DMS 273 (cell line): ENCODE data around the gene SSH2.
"Not testable (repeated sequence)": the region's sequence is repeated elsewhere in the genome, so short reads cannot be mapped to it uniquely, and the experiment has no call there.

Experiments
- DNase-seq: peaks from one replicate; lab custom pipeline; 2025; ENCODE audit not compliant: unreplicated experiment; lab: John Stamatoyannopoulos, UW

The SSH2 gene

DNA sequence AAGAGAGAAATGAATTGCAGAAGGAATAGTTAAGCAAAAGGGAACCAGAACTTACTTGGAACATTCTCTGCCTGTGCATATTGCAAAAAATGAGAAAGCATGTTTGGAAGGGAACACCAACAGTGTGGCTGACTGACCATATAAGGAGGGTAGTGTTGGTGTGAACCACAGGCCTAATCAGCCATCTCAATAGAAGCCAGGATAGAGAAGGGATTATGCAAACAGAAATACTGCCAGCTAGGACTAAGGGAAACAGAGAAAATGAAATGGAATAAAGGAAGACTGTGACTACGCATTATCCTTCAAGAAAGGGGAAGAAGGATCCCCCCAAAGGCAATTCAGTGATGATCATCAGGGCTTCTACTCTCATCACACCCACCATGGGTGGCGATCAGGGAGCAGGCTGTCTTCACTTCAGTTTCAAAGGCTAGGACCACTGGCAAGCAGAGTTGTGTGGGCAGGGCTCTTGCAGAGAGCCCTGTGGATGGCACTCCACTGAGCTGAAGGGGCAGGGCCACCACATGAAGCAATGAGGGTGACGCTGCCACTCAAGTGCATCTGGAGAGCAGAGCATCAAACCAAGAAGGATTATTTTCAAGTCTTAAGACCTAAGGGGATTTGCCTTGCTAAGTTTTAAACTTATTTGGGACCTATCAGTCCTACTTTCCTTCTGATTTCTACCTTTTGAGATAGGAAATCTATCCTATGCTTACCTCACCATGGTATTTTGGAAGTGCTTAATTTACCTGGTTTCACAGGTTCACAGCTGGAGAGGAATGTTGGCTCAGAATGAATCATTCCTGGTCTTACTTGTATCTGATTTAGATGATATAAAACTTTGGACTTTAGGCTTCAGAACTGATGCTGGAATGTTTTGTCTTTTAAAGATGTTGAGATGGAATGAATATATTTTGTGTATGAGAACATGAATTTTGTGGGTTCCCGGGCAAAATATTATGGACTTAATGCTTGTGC is 140.5 kb downstream of the SSH2 start:
- no peak for DNase-seq

DNA sequence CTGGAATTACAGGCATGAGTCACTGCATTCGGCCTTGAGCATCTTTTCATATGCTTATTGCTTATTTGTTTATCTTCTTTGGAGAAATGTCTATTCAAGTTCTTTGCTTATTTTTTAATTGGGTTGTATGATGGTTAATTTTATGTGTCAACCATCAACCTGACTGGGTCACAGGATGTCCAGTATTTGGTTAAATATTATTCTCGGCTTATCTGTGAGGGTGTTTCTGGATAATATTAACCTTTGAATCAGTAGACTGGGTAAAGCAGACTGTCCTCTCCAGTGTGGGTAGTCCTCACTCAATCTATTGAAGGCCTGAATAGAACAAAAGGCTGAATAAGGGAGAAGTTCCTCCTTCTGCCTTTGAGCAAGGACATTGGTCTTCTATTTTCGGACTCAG is 142.0 kb downstream of the SSH2 start:
- no peak for DNase-seq

DNA sequence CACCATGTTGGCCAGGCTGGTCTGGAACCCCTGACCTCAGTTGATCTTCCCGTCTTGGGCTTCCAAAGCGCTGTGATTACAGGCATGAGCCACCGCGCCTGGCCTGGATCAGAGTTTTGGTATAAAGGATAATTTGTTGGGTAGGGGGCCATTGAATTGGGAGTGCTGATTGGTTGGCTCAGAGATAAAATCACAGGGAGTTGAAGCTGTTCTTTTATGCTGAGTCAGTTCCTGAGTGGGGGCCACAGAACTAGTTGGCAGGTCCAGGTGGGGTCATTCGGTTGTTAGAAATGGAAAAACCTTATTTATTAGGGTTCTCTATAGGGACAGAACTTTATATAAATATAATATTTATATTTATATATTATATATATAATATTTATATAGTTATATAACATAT is 147.1 kb downstream of the SSH2 start:
- DNase-seq, result no peak

DNA sequence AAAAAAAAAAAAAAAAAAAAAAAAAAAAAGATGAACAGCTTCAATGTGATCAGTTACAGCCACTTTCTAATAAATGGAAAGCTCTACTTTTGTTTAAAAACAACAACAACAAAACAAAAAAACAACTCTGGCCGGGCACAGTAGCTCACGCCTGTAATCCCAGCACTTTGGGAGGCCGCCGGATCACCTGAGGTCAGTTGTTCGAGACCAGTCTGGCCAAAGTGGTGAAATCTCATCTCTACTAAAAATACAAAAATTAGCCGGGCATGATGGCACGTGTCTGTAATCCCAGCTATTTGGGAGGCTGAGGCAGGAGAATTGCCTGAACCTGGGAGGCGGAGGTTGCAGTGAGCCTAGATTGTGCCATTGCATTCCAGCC is 150.2 kb downstream of the SSH2 start:
- DNase-seq, result not testable (repeated sequence)

DNA sequence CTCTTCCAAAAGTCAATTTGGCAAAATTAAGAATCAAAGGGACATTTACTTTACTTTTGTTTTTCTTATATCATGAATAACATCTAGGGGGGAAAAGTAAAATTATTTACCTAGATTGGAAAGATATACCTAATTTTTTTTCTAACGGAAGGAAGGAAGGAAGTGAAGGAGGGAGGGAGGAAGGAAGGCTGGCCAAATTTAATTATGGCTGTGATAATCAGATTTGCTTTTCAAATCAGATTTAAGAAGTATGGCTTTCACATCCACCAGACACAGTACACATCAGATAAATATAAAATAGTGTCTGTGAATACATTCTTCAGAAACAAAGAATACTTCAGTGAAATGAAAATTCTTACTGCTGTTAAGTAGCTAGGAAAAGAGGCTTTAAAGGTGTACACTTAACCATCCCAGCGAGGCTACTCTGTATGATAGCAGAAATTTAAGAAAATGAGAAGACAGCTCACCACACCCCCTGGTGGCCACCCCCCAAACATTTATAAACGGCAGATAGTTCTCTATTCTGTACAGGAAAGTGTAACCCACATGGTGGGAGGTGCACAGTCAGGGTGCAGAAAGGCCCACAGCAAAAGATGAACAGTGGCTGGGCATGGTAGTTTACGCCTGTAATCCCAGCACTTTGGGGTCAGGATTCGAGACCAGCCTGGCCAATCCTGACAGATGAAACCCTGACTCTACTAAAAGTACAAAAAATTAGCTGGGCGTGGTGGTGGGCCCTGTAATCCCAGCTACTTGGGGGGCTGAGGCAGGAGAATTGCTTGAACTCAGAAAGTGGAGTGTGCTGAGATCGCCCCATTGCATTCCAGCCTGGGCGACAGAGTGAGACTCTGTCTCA is 150.8 kb downstream of the SSH2 start:
- DNase-seq, result peak; percentile 85

DNA sequence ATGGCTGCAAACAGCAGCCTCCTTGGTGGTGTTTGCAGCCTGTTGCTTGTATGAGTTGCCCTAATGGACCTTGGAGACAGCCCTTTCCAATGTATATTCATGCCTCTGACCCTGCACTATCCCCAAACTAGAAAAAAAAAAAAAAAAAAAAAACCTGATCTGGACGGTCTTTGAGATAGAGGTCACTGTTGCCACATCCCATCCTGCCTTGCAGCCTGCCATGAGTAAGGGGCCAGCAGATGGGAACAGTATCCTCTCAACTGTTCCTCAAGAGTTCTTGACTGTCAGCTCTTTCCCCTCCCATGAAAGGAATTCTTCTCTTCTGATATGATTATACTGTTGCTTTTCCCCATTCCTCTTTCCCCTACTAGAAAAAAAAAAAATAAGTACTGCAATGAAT is 152.4 kb downstream of the SSH2 start:
- DNase-seq, result no peak

DNA sequence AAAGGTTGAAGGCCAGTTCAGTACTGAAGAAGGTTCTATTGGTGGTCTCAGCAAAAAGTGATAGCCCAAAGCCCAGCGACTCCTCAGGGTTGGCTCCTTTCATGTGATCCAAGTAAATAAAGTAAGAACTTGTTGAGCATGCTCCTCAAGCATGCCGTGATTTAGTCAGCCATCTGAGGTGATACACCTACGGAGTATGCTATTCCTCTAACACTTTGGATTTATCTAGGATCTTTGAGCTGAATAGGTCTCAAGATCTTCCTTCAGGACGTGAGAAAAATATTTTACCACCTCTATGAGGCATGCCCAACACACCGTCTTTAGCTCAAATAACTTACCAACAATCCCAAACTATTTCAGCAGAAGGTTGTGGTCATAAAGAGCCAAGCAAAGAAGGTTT is 154.0 kb downstream of the SSH2 start:
- no peak for DNase-seq

DNA sequence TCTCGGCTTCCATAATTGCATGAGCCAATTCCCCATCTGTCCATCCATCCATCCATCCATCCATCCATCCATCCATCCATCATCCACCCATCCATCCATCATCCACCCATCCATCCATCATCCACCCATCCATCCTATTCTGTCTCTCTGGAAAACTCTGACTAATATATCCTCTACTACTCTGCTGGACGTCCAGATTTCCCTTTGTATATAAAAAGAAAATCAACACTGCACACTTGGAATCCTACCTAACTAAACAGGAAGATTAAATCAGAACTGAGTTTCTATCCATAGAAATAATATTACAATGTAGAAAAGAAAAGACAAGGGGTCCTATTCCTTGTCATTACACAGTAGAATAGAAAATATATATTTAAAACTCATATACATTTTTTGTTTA is 157.0 kb downstream of the SSH2 start:
- no peak for DNase-seq

DNA sequence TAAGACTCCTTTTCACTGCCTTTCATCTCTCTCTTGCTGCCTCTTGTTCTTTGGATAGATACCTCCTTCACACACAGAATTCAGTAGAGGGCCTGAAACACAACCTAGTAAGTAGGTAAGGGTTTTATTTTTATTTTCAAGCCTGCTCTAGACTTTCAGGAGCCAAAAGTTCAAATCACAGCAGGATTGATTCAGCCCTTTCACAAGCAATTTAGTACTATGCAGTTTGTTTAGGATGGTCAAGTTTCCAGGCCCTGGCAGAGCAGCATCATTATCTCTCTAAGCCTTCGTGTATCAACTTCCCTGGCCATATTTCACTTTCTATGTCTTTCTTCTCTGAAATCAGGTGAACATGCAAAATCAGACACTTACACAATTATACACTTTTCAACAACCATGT is 158.5 kb downstream of the SSH2 start:
- no peak for DNase-seq

DNA sequence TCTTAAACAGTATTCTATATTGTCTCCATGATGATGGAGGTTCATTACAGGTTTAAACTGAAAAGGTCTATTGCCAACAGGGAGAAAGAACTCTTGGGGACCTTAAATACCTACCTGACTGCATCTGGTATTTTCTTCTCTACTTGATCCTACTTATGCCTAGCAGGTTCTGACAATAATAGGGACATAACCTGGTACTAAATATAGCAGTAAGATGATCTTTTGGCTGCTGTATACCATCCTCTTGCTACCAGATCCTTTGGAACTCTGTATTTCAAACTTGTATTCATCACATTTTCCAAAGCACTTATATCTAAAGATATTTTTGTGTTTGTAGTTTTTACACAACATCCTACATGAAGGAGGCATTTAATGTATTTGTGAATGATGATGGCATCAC is 160.8 kb downstream of the SSH2 start:
- no peak for DNase-seq

DNA sequence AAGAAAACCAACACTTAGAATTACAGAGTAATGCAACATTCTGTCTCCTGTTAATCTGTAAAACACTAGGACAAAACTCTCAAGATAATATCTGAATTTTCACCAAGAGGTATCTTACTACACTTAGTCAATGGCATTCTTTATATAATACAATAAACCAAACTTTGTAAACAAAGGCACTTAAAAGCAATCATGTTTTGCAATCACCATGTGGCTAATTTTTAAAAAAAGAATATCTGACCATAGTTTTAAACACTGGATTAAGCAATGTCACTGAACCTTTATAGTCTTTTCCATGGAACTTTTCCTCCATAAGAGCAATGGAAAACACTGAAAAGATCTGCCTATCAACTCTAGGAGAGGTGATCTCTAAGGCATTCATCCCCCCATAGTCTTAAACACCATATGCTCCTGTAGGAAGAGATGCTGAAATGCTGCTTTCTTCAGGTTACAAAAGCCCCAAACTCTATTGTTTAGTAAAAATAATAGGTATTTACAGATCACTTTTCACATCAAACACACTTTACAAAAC is 163.2 kb downstream of the SSH2 start:
- peak; percentile 46 for DNase-seq

DNA sequence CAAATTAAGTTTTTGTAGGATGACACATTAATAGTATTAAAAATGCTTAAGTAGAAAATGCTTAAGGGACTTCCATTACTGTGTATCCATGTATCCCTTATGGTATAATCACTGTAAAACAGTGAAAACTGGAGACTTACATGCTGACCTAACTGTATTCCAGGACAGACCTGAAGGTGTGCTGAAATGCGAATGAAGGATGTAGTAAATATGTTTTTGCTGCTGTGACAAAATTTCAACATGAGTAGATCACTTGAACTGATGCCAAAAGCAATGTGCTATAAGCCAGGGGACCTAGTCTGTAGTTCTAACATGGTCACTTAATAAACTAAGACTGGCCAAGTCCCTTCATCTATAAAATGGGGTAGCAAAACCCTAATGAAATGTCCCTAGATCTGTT is 165.3 kb downstream of the SSH2 start:
- DNase-seq, result peak; percentile 37

DNA sequence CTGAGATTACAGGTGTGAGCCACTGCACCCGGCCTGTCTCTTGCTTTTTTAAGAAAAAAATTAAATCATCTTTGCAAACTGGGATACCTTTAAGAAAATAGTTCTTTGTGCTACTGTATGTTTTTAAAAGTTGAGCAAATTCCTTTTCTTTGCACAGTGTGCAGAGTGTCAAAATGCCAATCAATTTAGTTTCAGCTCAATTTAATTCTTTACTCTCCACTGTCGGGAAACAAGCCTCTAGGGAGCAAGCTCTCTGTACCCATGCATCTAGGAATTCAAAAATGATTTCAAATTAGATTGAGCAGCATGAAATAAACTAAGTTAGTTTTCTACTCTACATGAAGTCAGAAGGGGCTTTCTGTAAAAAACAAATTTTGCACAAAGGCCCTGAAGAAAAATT is 165.8 kb downstream of the SSH2 start:
- DNase-seq, result peak; percentile 22

DNA sequence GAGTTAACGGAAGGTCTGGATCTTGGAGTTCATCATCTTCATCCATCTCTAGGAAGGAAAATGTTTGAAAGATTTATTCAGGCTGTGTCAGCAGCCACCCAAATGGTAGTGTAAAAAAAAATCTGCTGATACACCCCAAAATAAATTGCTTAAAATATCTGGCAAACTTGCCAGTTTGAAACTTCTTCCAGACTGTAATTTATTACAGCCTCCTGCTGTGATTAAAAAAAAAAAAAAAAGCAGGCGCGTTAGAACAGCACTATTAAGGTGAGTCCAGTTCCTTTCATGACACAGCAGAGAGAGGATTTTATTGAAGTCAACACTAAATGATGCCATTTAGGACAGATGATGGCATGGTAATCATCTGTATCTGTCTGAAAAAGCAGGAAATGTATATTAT is 166.8 kb downstream of the SSH2 start:
- DNase-seq, result no peak

DNA sequence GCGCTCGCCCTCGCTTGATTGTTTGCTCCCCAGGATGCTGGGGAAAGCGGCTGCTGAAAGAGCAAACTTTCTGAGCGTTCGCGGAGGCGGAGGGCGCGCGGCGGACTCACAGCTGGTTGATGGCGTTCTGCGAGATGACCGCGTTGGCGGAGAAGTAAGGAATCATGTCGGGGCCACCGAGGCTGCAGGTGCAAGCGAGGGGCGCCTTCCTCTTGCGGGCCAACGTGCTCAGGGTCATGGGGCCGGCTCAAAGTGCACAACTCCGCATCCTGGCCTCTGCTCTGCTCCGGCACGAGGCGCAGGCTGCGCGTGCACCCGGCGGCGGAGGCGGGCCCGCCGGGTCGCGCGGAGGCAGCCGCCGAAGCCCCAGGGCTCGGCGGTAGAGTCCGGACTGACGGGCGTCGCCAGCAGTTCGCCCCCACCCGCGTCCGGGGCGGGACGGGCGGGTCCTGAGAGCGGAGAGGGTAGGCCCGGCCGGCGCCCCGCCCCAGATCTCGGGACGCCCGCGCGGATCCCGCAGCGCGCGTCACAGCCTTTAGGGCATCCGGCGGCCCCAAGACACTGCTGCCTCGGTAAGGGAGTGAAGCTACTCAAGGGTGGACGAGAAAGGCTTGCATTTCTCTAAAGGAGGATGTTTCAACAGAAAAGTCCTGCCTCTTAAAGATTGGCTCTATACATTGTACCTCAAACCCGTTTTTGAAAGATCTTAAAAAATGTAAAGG is 168.8 kb downstream of the SSH2 start:
- DNase-seq, result peak; percentile 83

DNA sequence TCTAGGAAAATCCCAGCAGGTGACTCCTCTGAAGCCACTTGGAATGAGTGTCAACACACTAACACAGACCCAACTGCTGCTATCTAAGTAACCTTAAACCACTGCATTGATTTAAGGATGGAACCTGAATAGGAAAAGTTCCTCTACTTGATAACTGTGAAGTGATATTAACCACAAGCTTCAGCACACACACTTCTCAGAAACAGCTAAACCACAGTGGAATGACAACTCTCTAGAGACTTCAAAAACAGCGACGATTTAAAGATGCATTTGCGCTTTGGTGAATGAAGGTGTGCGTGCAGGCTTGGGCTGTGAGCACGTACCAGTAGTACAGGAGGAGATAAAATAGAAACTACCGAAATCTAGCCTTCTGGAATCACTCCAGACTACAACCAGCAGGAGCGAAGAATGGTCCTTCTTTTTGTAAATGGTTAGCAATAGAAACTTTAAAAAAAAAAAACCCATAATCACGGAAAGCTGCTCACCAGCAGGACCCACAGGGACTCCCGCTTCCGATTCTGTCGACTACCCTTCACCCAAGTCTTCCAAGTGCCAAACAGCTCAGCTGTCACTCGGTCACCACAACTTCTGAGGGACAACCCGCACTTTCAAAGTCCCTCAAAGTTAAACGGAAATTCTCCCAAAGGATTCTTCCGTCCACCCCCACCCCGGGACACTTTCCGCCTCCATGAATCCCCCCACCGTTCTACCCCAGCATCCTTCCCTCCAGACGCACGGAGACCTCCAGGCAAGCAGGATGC is 169.6 kb downstream of the SSH2 start:
- no peak for DNase-seq

DNA sequence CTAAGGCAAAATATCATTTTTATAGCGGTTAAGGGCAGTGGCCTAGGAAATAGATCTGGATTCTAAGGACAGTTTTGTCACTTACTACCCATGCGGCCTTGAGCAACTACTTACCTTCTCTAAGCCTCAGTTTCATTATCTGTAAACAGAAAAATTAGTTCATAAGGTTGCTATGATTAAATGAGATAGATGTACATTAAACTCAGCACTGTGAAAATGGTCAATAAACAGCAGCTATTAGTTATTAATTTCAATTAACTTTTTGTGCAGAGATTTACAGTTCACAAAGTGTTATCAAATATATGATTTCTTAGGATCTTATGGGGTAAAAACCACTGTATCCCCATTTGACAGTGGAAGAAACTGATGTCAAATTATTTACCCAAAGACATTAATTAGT is 171.8 kb downstream of the SSH2 start:
- no peak for DNase-seq

DNA sequence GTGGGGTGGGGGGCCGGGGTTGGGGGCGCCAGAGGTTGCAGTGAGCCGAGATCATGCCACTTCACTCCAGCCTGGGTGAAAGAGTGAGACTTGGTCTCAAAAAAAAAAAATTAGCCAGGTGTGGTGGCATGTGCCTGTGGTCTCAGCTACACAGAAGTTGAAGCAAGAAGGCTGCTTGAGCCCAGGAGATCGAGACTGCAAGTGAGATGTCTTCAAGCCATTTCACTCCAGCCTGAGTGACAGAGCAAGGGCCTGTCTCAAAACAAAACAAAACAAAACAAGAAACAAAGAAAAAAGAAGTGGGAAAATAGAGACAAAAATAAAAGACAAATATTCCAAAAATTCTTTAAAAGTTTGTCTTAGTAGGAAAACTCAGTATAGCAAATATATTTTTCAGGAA is 172.2 kb downstream of the SSH2 start:
- no peak for DNase-seq

DNA sequence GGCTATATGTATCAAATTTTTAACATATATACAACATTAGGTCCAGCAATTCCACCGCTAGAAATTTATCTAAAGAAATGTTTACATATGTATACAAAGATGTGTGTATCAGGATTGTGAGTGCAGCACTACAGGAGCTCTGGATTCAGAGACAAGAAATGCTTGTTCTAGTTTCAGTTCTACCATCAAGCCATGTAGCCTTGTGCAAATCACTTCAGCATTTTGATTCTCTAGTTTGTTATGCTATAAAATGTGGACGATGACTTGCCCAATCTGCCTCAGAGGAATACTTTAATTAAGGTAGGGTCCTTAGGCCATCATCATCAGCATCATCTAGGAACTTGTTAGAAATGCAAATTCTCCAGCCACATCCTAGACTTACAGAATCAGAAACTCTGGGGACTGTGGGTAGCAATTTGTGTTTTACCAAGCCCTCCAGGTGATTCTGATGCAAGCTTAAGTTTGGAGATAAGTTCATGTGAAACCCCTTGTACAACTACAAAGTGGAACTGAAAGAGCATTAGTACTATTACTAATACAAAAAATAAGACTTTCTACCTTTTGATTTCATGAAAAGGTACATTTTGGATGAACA is 176.1 kb downstream of the SSH2 start:
- no peak for DNase-seq
